ENCODE measurements around the gene SAFB2. TPM values are rescaled to one million over a fixed set of nuclear protein-coding genes. Genes with fewer than 3 reads are reported as not detected.

SAFB2 gene
- total RNA-seq, 2 donors from 2014 or later = 50.9 to 57.3 TPM

DNA sequence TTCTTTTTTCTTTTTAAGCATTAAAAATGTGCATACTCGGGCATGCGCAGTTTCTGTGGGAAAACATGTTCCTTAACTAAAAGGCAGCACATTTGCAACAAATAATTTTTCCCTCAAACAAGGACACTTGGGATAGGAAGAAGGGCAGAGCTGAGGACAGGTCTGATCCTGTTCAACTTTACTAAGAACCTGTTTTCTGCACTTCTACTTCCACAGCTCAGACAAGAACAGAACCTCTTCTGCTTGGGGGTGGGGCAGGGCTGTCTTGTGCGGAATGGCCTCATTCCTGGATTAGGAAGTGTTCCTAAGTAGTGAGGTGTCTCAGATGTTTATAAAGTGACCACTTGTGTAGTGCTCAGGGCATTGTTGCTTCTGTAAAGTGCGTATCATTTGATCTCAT lies 18.6 kb upstream of the SAFB2 start:
- intact Hi-C loops (cut with DNase I) = no loop called here
- DNase-seq (ENCODE audit: low spot score) = no peak

DNA sequence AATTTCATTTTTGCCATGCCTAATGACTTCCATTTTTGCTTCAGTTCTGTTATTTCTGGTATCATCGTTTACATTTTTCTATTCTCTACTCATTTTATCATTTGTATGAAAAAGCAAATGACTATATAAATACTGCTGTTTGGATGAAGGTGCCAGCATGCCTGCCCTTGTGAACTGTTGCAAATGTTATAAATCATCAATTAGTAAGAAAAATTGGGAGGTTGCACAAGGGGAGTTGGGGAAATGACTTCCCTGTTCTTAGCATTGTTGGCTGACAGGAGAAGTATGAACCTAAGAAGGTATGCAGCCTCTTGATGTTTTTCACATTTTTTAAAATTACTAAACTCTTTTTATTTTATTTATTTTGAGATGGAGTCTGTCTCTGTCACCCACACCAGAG lies 15.4 kb upstream of the SAFB2 start:
- no peak for DNase-seq (ENCODE audit: low spot score)

DNA sequence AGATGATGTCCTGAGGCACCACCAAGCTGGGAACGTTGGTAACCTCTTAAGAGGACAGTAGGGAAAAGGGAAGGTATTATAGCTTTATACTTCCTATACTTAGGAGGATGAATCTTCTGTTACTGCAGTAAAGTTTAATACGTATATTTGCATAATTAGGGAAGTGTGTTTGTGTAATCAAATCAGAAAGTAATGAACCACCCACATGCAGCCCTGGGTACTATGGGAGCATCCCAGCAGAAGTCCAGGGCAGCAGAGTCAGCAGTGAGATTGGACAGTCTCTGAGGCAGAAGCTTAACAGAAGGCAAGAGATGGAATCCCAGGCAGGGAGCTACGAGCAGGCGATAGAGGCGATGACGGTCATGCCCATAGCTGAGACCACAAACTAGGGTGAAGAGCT lies 12.9 kb upstream of the SAFB2 start:
- intact Hi-C loops (cut with DNase I) = no loop called here
- no peak for DNase-seq (ENCODE audit: low spot score)

More for the DNA sequence above, 15.4 kb upstream of the SAFB2 start:
- intact Hi-C loops (cut with DNase I) = no loop called here

DNA sequence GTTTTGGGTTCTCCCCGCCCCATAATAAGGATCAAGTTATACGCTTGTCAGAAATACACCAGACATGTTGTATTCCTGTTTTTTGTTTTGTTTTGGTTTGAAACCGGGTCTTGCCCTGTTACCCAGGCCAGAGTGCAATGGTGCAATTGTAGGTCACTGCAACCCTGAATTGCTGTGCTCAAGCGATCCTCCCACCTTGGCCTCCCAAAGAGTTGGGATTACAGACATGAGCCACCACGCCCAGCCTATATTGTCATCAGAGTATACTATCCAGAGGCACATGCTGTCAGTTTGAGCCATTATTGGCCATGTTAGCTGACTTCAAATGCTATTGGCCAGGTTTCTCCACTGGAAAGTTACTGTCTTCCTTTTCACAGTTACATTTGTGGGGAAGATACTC lies 10.1 kb upstream of the SAFB2 start:
- DNase-seq (ENCODE audit: low spot score) = no peak
- intact Hi-C loops (cut with DNase I) = no loop called here

DNA sequence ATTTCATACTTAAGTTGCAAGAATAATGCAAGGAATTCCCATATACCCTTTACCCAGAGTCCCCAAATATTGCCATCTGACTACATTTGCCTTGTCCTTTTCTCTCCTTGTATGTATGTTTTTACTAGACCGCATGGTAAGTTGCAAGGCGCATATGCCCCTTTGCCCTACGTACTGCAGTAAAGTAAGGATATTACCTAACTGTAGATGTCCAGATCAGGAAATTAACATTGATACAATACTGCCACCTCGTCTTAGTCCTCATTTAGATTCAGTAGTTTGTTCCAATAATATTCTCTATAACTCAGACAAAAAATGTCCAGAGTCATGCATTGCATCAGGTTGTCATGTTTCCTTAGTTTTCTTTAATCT lies 9.7 kb upstream of the SAFB2 start:
- no peak for DNase-seq (ENCODE audit: low spot score)
- intact Hi-C loops (cut with DNase I) = no loop called here

DNA sequence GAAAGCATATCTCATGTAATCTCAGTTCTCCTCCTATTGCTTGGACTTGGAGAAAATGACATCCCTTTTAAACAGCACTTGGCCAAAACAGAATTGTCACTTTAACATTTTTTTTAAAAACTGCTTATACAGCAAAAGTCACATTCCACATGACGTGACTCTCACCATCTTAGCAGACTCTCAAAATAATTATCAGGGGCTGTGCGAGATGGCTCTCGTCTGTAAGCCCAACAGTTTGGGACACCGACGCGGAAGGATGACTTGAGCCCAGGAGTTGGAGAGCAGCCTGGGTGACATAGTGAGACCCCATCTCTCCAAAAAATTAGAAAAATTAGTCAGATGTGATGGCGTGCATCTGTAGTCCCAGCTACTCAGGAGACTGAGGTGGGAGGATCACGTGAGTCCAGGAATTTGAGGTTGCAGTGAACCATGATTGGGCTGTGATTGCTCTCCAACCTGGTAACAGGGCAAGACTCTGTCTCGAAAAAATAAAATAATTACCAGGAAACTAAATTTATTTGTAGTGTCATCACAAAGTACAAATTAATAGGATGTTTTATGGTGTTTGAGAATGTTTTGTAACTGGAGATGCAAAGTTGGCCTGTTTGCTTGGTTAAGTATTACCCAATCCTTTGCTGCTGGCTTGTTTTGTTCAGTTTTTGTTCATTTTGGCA lies 9.1 kb upstream of the SAFB2 start:
- intact Hi-C loops (cut with DNase I) = no loop called here
- DNase-seq (ENCODE audit: low spot score) = no peak

DNA sequence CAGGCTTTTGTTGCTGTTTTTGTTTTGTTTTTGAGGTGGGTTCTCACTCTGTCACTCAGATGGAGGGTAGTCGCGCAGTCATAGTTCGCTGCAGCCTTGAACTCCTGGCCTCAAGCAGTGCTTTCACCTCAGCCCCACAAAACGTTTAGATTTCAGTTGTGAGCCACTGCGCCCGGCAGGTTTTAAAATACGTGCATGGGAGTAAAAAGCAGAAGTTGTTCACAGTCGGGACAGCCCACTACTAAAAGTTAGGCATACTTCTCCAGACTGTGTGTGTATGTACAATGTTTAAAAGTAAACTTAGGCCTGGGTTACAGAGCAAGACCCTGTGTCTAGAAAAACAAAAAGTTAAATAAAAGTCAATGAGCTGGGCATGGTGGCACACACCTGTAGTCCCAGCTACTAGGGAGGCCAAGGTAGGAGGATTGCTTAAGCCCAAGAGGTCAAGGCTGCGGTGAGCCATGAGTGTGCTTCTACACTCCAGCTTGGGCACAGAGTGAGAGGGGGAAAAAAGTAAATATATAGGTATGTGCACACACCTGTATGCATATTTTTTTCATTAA lies 6.4 kb upstream of the SAFB2 start:
- intact Hi-C loops (cut with DNase I) = no loop called here
- no peak for DNase-seq (ENCODE audit: low spot score)

DNA sequence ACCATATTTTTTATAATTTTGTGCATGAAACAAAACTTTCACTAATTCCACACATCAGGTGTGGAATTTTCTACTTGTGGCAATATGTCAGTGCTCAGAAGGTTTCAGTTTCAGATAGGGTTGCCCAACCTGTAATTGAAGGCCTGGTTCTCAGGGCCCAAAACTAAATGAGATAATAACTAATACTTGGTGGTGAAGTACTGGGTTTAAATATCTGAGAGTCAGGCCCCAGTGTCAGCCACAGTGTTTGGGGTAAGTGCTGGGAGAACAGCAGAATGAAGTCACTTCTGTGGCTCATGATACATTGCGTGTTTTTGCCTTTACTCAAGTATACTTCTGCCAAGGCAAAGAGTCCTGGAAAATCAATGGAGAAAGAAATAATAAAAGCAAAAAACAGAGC lies 5.9 kb upstream of the SAFB2 start:
- intact Hi-C loops (cut with DNase I) = no loop called here

DNA sequence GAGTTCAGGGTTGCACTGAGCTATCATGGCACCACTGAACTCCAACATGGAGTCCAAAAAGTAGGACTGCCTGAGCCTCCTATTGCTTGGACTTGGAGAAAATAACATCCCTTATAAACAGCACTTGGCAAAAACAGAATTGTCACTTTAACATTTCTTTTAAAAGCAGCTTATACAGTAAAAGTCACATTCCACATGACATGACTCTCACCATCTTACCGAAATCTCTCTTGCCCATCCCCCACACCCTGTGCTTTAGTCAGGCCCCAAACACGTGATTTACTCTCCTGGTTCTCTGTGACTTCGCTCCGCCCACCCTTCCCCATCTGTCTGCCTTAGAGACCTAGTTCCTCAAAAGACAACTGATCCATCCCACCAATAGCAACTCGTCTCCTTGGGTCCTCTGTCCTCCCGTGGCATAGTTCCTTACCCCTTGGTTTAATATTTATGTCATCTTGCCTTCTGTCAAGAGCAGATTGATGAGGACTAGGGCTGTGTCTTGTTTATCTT lies 4.9 kb upstream of the SAFB2 start:
- intact Hi-C loops (cut with DNase I) = no loop called here
- DNase-seq (ENCODE audit: low spot score) = peak; percentile 91

More for the DNA sequence above, 5.9 kb upstream of the SAFB2 start:
- DNase-seq (ENCODE audit: low spot score) = no peak

DNA sequence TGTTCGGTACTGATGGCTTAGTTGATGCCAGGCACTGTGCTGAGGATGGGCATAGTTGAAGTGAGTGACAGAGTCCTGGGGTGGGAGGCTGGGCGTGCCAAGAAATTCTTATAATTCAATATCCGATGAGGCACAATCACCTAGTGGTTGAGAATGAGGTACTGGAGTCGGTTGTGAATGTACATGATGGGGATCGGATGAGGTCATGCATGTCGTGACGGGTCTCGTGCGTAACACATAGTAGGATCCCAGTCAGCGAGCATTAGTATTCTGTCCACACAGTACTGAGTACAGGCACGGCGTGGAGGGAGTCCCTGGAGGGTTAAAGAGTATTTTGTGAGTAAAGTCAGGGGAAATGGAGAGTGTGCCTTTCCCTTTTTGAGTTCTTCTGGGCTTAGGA lies 3.1 kb upstream of the SAFB2 start:
- intact Hi-C loops (cut with DNase I) = no loop called here

DNA sequence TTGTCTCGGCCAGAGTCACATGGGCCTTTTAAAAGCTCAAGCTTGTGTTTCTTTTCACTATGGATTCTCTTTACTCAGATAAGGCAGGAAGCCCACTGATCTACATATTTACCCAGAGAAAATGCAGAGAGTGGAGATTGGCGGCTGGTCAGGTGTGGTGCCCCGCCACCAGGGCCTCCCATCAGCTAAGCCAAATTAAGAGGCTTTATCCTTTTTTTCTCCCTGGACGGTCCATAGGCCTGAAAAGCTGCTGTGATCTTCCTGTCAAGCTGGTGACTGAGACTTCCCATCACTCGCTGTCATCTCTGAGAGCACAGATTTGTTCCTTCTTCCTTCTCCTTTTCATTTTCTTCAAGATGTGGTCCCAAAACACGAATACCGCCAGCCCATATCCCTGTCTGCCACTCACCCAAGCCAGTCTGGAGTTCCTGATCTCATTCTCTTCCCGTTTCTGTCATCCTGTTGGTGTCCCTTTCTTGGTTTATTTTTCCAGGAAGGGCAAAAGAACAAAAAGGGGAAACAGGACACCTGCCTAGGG lies 2.2 kb upstream of the SAFB2 start:
- intact Hi-C loops (cut with DNase I) = no loop called here
- peak; percentile 20 for DNase-seq (ENCODE audit: low spot score)

More for the DNA sequence above, 3.1 kb upstream of the SAFB2 start:
- DNase-seq (ENCODE audit: low spot score) = no peak

DNA sequence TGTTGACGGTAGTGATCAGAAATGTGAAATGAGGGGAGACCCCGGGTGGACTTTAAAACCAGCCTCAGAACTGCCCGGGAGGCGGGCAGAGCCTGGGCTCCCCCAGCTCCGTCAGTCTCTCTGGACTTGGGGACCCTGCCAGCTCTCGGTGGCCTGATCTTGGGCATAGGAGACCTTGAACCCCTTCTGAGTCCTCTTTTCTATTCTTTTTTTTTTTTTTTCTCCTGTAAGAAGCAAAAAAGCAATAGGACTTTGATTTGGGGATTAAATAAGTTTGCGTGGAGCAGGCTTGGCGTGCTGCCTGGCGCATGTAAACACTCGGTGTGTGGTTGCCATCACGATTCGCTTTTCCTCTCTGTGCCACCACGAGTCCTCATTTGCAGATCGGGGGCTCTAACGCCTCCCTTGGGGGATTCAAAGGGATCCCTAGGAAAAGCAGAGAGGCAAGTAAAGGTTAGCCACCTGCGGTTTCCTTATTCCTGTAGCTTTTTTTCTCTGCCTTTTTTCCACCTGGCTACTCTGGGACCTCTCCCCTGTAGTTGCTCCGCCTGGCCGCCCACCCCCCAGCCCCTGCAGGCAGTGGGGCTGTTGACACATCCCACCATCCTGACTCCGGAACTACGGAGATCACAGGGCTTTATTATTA lies 1.6 kb upstream of the SAFB2 start:
- intact Hi-C loops (cut with DNase I) = no loop called here
- no peak for DNase-seq (ENCODE audit: low spot score)

DNA sequence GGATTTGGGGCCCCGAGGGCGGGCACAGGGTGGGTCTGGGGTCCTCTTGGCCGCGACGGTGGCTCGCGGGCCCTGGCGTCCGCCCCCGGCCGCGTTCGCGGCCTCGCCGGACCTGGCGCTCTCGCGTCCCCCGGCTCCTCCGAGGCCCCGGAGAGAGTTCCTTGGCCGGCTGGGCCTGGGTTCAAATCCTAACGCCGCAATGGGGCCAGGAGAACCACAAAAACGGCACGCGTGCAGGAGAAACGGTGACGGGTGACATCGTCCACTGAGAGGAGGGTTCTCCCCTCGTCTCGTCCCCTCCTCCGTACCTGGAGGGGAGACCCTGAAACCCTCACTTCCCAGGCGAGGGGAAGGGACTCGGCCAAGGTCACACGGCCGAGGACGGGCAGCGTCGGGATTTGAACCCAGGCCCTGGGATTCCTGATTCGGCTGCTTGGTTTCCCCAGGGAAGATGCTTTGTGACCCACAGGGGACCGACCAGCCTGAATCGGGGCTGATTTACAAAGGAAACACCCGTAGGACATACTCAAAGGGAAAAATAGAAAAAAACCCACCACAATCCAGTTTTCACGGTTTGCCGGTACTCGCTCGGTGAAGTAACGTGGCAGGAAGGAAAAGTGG lies 931 bp upstream of the SAFB2 start:
- no peak for DNase-seq (ENCODE audit: low spot score)

DNA sequence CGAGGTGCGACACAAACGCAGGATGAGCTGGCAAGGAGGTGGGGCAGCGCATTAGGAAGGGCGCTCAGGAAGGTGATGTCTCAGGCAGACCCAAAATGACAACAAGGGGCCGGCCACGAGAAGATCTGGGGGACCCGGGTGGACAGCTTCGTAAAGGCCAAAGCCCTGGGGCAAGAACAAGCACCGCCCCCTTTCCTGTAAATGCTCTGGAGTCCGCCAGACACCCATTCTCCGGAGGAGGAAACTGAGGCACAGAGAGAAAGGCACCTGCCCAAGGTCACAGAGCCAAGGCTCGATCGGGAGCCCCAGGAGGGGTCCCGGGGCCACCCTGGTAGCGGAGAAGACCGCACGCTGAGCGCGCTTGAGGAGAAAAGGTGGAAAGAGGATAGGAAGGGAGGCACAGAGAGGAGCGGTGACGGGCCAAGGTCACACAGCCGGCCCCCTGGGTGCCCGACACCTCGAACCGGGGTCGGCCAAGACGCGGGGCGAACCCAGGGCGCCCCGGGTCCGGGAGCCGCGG lies 571 bp downstream of the SAFB2 start:
- DNase-seq (ENCODE audit: low spot score) = peak; percentile 80
- intact Hi-C loops (cut with DNase I) = no loop called here

More for the DNA sequence above, 931 bp upstream of the SAFB2 start:
- intact Hi-C loops (cut with DNase I) = no loop called here

DNA sequence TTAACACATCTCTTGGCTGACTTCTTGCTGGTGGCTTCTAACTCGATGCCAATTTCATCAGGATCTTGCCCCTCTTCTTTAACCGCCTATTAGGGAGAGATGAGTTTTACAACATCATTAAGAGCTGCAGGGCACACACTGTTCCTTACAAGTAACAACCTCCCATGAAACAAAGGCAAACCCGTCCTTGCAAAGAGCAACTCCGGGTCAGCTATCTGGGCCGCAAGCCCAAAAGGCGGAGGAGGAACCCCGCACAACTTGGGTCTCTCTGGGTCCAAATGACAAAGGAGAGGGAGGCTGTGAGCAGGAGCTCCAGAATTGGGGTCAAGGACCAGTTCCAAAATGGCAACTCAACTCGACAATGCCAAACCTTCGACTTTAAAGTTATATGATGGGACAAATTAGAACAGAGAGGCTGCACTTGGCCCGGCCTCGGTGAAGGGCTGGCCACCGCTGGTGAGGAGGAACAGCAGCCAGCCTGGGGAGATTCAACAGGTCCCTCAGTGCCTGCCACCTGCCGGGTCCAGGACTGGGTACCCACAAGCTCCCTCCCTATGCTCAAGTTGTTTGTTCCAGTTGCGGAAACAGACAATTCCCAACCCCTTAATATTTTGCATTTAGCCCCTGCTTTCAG lies 1.1 kb downstream of the SAFB2 start:
- no peak for DNase-seq (ENCODE audit: low spot score)
- intact Hi-C loops (cut with DNase I) = no loop called here

DNA sequence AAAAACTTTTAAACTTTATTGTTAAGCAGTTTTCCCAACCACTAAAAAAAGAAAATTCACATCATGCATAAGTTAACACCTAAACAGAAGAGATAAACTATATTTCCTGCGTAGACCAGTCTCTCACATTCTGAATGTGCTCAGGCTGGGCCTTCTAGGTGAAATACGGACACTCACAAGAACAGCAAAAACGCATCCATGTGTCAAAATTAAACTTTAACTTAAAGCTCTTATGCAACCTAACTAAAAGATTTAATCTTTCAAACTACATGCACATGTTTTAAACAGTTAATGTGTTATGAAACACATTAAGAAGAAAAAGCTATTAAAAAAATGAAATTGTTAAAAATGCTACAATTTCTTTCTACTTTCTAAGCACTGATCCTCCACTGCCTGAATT lies 2.6 kb downstream of the SAFB2 start:
- DNase-seq (ENCODE audit: low spot score) = no peak
- intact Hi-C loops (cut with DNase I) = no loop called here

DNA sequence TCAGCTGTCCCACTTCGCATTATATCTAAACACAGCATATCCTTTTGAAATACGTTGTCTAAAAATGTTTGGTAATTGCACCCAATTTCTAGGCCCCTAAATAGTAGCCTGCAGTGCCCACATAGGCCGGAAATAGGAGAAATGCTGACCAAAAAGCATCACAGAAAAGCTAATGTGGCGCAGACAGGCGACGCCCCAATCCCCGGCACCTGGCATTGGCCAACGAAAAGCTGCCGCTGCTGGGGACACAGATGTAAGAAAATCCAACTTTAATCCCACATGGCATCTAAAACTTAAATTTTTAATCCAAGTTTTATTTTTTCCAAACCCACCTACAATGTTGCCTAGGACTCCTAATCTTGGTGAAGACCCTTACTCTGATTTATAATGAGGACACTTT lies 4.0 kb downstream of the SAFB2 start:
- no peak for DNase-seq (ENCODE audit: low spot score)
- intact Hi-C loops (cut with DNase I) = no loop called here

DNA sequence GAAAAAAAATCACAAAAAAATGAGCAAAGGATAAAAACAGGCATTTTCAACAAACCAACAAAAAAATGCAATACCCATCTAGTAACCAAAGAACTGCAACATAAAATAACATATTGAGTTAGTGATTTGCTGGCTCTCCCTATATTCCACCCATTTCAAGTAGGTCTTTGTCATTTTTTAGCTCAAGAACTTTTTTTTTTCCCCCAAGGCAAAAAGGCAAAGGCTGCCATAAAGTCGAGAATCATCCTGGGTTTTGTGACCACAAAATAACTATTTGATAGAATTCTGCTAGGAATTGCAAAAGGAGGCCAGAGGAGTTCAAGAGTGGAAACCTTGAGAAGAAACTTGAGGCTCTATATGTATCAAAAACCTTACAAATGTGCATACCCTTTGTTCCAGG lies 5.5 kb downstream of the SAFB2 start:
- DNase-seq (ENCODE audit: low spot score) = no peak
- intact Hi-C loops (cut with DNase I) = no loop called here

DNA sequence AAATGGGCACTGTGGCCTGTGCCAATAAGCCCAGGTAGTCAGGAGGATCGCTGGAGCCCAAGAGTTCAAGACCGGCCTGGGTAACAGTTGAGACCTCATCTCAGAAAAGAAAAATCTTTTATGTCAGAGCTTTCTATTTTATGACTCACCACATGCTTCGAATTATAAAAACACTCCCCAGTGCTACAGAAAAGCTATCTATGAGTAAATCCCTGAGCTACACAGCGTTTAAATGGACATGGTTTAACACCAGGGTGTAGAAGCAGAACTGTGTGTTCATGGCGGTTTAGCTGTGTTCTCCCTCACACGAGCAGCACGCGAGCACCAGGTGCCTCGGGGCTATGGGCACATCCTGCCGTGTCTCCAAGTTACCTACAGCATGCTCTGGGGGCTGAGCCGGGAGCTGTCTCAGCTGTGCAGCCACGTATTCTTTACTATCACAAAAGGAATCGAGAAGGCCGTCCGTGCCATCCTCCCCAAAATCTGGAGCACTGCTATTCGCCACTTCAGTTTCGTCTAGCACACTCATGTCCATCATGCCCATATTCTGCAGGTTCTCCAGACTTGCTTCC lies 6.7 kb downstream of the SAFB2 start:
- intact Hi-C loops (cut with DNase I) = no loop called here
- no peak for DNase-seq (ENCODE audit: low spot score)

All from posterior vena cava (tissue), 2 donors.